ENCODE measurements around the gene TRIM9. TPM values are rescaled to one million over a fixed set of nuclear protein-coding genes. Genes with fewer than 3 reads are reported as not detected.

TRIM9 gene
- total and polyA plus RNA-seq, 2 donors (not counting 1 experiment from before 2014, with no cell fraction given): 0.10 to 0.50 TPM

GRCh38 chr14:51081209-51081608 lies 13.7 kb downstream of the TRIM9 start:
- H3K4me1 ChIP-seq (ENCODE audit: control insufficient read depth, extremely low read depth, insufficient read depth, low read length): no peaks in the 10 kb centered on the region
- H3K27ac ChIP-seq (ENCODE audit: insufficient read depth, low read length): no peak overlapping the region
- H4K20me1 ChIP-seq (ENCODE audit: control insufficient read depth, extremely low read depth, insufficient read depth, low read length): no peaks in the 10 kb centered on the region
- TF ChIP-seq, protein P1, sequence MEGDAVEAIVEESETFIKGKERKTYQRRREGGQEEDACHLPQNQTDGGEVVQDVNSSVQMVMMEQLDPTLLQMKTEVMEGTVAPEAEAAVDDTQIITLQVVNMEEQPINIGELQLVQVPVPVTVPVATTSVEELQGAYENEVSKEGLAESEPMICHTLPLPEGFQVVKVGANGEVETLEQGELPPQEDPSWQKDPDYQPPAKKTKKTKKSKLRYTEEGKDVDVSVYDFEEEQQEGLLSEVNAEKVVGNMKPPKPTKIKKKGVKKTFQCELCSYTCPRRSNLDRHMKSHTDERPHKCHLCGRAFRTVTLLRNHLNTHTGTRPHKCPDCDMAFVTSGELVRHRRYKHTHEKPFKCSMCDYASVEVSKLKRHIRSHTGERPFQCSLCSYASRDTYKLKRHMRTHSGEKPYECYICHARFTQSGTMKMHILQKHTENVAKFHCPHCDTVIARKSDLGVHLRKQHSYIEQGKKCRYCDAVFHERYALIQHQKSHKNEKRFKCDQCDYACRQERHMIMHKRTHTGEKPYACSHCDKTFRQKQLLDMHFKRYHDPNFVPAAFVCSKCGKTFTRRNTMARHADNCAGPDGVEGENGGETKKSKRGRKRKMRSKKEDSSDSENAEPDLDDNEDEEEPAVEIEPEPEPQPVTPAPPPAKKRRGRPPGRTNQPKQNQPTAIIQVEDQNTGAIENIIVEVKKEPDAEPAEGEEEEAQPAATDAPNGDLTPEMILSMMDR (conservative IDR thresholded peaks at IDR 0.05 in 1 of 2, IDR thresholded peaks at IDR 0.05 in 1 of 2; ENCODE audit: low read depth in 1 of 2, low read length in 2 of 2): no peak
- TF ChIP-seq EZH2 (IDR thresholded peaks at IDR 0.05; ENCODE audit: low read length, missing control alignments): no peak
- no peak overlapping the region for H3K9ac ChIP-seq (ENCODE audit: insufficient read depth, low read length)
- no peak overlapping the region for H3K4me3 ChIP-seq (replicated peaks in 1 of 4; ENCODE audit: control extremely low read depth in 1 of 4, insufficient read depth in 1 of 4, low read depth in 3 of 4, low read length in 4 of 4)
- no peak overlapping the region for H3K4me2 ChIP-seq (ENCODE audit: extremely low read depth, insufficient read depth, low read length)
- no peak overlapping the region for H2AFZ ChIP-seq (ENCODE audit: low read length)
- no peaks in the 10 kb centered on the region for H3K79me2 ChIP-seq (ENCODE audit: control insufficient read depth, insufficient read depth, low read length)
- H3K27me3 ChIP-seq (ENCODE audit: control insufficient read depth, insufficient read depth, low read length): peaks cover 5% of the 10 kb centered on the region
- no peaks in the 10 kb centered on the region for H3K36me3 ChIP-seq (ENCODE audit: control insufficient read depth, insufficient read depth, low read length)
- no peaks in the 10 kb centered on the region for H3K9me3 ChIP-seq (ENCODE audit: control insufficient read depth, insufficient read depth, low read depth, low read length)
- peak in 1 of 2 donors; percentile 52 for DNase-seq (ENCODE audit: low read depth in 2 of 2)

DNA sequence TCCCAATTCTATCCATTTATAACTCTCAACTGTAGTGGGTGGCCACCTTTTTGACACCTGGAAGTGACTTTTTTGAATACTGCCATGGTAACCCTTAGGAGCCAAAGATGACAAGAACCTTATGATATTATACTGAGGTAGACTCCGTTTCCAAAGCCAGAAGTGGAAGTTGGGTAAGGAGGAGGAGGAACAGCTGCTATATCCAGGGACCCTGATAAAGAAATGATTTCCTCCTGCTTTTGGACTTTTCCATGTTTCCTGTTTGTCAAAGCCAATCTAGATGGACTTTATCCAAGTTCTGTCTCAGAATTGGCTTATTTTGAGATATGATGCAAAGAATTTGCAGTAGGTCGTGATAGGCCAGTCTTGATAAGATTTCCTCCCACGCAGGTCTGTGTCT lies 14.3 kb downstream of the TRIM9 start:
- H3K9ac ChIP-seq (ENCODE audit: insufficient read depth, low read length): no peak overlapping the region
- no peaks in the 10 kb centered on the region for H3K79me2 ChIP-seq (ENCODE audit: control insufficient read depth, insufficient read depth, low read length)
- H3K27ac ChIP-seq (ENCODE audit: insufficient read depth, low read length): no peak overlapping the region
- H3K9me3 ChIP-seq (ENCODE audit: control insufficient read depth, insufficient read depth, low read depth, low read length): no peaks in the 10 kb centered on the region
- no peak overlapping the region for H3K4me3 ChIP-seq (replicated peaks in 1 of 4; ENCODE audit: control extremely low read depth in 1 of 4, insufficient read depth in 1 of 4, low read depth in 3 of 4, low read length in 4 of 4)
- no peak overlapping the region for H2AFZ ChIP-seq (ENCODE audit: low read length)
- peaks cover 5% of the 10 kb centered on the region for H3K27me3 ChIP-seq (ENCODE audit: control insufficient read depth, insufficient read depth, low read length)
- H3K36me3 ChIP-seq (ENCODE audit: control insufficient read depth, insufficient read depth, low read length): no peaks in the 10 kb centered on the region
- no peak for TF ChIP-seq EZH2 (IDR thresholded peaks at IDR 0.05; ENCODE audit: low read length, missing control alignments)
- TF ChIP-seq, protein P1 (conservative IDR thresholded peaks at IDR 0.05 in 1 of 2, IDR thresholded peaks at IDR 0.05 in 1 of 2; ENCODE audit: low read depth in 1 of 2, low read length in 2 of 2): no peak
- no peaks in the 10 kb centered on the region for H3K4me1 ChIP-seq (ENCODE audit: control insufficient read depth, extremely low read depth, insufficient read depth, low read length)
- H4K20me1 ChIP-seq (ENCODE audit: control insufficient read depth, extremely low read depth, insufficient read depth, low read length): no peaks in the 10 kb centered on the region
- DNase-seq (ENCODE audit: low read depth in 2 of 2): no peak
- no peak overlapping the region for H3K4me2 ChIP-seq (ENCODE audit: extremely low read depth, insufficient read depth, low read length)

DNA sequence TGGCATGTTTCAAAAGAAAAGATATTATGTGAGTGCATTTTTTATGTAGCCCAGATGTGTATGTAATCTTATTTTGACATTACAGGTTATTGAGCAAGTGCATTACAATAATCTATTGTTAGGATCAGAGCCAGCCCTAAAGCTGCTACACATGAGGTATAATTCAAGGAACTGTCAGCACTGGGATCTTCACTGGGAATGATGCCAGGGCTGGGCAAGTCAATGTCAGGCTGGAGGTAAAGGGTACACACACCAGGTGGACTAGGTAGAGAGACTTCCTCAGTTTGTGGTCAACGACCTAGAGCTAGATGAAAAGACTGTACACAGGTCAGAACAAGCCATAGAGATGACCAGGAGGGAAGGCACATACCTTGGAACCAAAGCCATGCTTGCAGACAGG lies 15.4 kb downstream of the TRIM9 start:
- no peak for TF ChIP-seq EZH2 (IDR thresholded peaks at IDR 0.05; ENCODE audit: low read length, missing control alignments)
- TF ChIP-seq, protein P1 (conservative IDR thresholded peaks at IDR 0.05 in 1 of 2, IDR thresholded peaks at IDR 0.05 in 1 of 2; ENCODE audit: low read depth in 1 of 2, low read length in 2 of 2): no peak
- peaks cover 5% of the 10 kb centered on the region for H3K27me3 ChIP-seq (ENCODE audit: control insufficient read depth, insufficient read depth, low read length)
- no peaks in the 10 kb centered on the region for H3K36me3 ChIP-seq (ENCODE audit: control insufficient read depth, insufficient read depth, low read length)
- no peak overlapping the region for H3K27ac ChIP-seq (ENCODE audit: insufficient read depth, low read length)
- H3K4me1 ChIP-seq (ENCODE audit: control insufficient read depth, extremely low read depth, insufficient read depth, low read length): no peaks in the 10 kb centered on the region
- H3K79me2 ChIP-seq (ENCODE audit: control insufficient read depth, insufficient read depth, low read length): no peaks in the 10 kb centered on the region
- no peak overlapping the region for H2AFZ ChIP-seq (ENCODE audit: low read length)
- no peak overlapping the region for H3K4me3 ChIP-seq (replicated peaks in 1 of 4; ENCODE audit: control extremely low read depth in 1 of 4, insufficient read depth in 1 of 4, low read depth in 3 of 4, low read length in 4 of 4)
- H4K20me1 ChIP-seq (ENCODE audit: control insufficient read depth, extremely low read depth, insufficient read depth, low read length): no peaks in the 10 kb centered on the region
- DNase-seq (ENCODE audit: low read depth in 2 of 2): no peak
- H3K9me3 ChIP-seq (ENCODE audit: control insufficient read depth, insufficient read depth, low read depth, low read length): no peaks in the 10 kb centered on the region
- no peak overlapping the region for H3K4me2 ChIP-seq (ENCODE audit: extremely low read depth, insufficient read depth, low read length)
- H3K9ac ChIP-seq (ENCODE audit: insufficient read depth, low read length): no peak overlapping the region
